Keratinocyte (primary cell): Measurements from ENCODE around the gene SON. TPM values are rescaled to one million over a fixed set of nuclear protein-coding genes. Genes with fewer than 3 reads are reported as not detected.

ENCODE experiments used
- DNase-seq: peaks from one replicate; pipeline ENCODE4 v3.0.0-alpha.2; 2011; ENCODE audit warnings: low read depth, missing footprints, low spot score
- FAIRE-seq: peaks from 2 replicates; lab custom pipeline; 2011; peaks lifted over from hg19 to GRCh38; lab: Jason Lieb, UNC
- H2AFZ ChIP-seq: 2 replicates; pipeline ENCODE4 v1.6.0; 2012; ENCODE audit warnings: low read length, control low read depth, inconsistent platforms; ENCODE audit not compliant: control insufficient read depth
- H3K27ac ChIP-seq: 2 replicates; pipeline ENCODE4 v1.5.1; 2011; ENCODE audit warnings: low read length; ENCODE audit not compliant: control insufficient read depth, insufficient read depth
- H3K27me3 ChIP-seq: 3 replicates; pipeline ENCODE4 v1.6.0; 2011; ENCODE audit warnings: low read length; ENCODE audit not compliant: control insufficient read depth, insufficient read depth; ENCODE audit errors: extremely low read depth
- H3K36me3 ChIP-seq, 2 experiments: 2 replicates in 1 of 2; 3 replicates in 1 of 2; pipeline ENCODE4 v1.5.1; 2011; ENCODE audit warnings: low read length in 2 of 2, mild to moderate bottlenecking in 1 of 2; ENCODE audit not compliant: control insufficient read depth in 2 of 2, insufficient read depth in 2 of 2; ENCODE audit errors: extremely low read depth in 1 of 2
- H3K4me1 ChIP-seq: 3 replicates; pipeline ENCODE4 v1.5.1; 2011; ENCODE audit warnings: low read length; ENCODE audit not compliant: control insufficient read depth, insufficient read depth; ENCODE audit errors: extremely low read depth
- H3K4me2 ChIP-seq: 3 replicates; pipeline ENCODE4 v1.6.0; 2011; ENCODE audit warnings: low read depth, low read length; ENCODE audit not compliant: control insufficient read depth, insufficient read depth; ENCODE audit errors: extremely low read depth
- H3K4me3 ChIP-seq, 3 experiments: fragments of 200-600 bp in 1 of 3; sonication (generic) in 1 of 3; 2 replicates in 2 of 3; 3 replicates in 1 of 3; pipeline ENCODE4 v1.5.1; 2011 to 2016; ENCODE audit warnings: low read length in 3 of 3, mild to moderate bottlenecking in 3 of 3, control low read depth in 2 of 3, inconsistent platforms in 1 of 3, low read depth in 1 of 3, mixed read lengths in 1 of 3, mixed run types in 1 of 3, moderate library complexity in 1 of 3; ENCODE audit not compliant: control insufficient read depth in 2 of 3, insufficient read depth in 2 of 3; ENCODE audit errors: extremely low read depth in 1 of 3
- H3K79me2 ChIP-seq: 2 replicates; pipeline ENCODE4 v1.6.0; 2012; ENCODE audit warnings: low read length; ENCODE audit not compliant: control insufficient read depth, insufficient read depth
- H3K9ac ChIP-seq: 3 replicates; pipeline ENCODE4 v1.6.0; 2011; ENCODE audit warnings: low read length; ENCODE audit not compliant: control insufficient read depth, insufficient read depth; ENCODE audit errors: extremely low read depth
- H3K9me1 ChIP-seq: 3 replicates; pipeline ENCODE4 v1.6.0; 2011; ENCODE audit warnings: low read length; ENCODE audit not compliant: control insufficient read depth, insufficient read depth; ENCODE audit errors: extremely low read depth
- H3K9me3 ChIP-seq: 2 replicates; pipeline ENCODE4 v1.5.1; 2012; ENCODE audit warnings: low read depth, low read length; ENCODE audit not compliant: control insufficient read depth
- H4K20me1 ChIP-seq: 3 replicates; pipeline ENCODE4 v1.6.0; 2011; ENCODE audit warnings: low read length; ENCODE audit not compliant: control insufficient read depth, insufficient read depth; ENCODE audit errors: extremely low read depth
- EZH2 ChIP-seq: IDR thresholded peaks from one replicate; pipeline ENCODE4 v1.6.1; 2012; ENCODE audit warnings: inconsistent platforms, mild to moderate bottlenecking, low read length, moderate library complexity
- dilution Hi-C: fragments of 300-500 bp; cut with MboI; formaldehyde crosslinking; loops from one replicate; pipeline ENCODE4 v1.7.0; 2020; ENCODE audit warnings: low sequenced_read_pairs; ENCODE audit not compliant: extremely low pct_ligation_motif_present
- polyA plus RNA-seq, 5 experiments: library from polyadenylated mRNA; depleted of rRNA in 3 of 5; stranded (reverse) in 3 of 5; stranded (forward) in 1 of 5; unstranded in 1 of 5; fragments of >200 nt; gene quantifications; 1 replicate in 1 of 5; 2 replicates in 3 of 5; 3 replicates in 1 of 5; pipeline versions ENCODE4 v1.2.1 to v1.2.3, GENCODE V29; 2011 to 2012; ENCODE audit warnings: missing spikeins in 2 of 5, low read depth in 1 of 5, low replicate concordance in 1 of 5
- TF ChIP-seq, protein P1 (sequence below), 3 experiments: IDR thresholded peaks in 1 of 3; conservative IDR thresholded peaks in 1 of 3; optimal IDR thresholded peaks in 1 of 3; 2 replicates in 2 of 3; 3 replicates in 1 of 3; pipeline versions ENCODE3 to v1.5.1; 2011; ENCODE audit warnings: low read length in 3 of 3, mild to moderate bottlenecking in 3 of 3, moderate library complexity in 2 of 3, control low read depth in 1 of 3, inconsistent platforms in 1 of 3; ENCODE audit not compliant: insufficient read depth in 2 of 3; ENCODE audit errors: extremely low read depth in 1 of 3

SON gene
- polyA plus RNA-seq, 1 donor (not counting 4 experiments of a cell fraction or from before 2014, with no cell fraction given) = 96.0 TPM

DNA sequence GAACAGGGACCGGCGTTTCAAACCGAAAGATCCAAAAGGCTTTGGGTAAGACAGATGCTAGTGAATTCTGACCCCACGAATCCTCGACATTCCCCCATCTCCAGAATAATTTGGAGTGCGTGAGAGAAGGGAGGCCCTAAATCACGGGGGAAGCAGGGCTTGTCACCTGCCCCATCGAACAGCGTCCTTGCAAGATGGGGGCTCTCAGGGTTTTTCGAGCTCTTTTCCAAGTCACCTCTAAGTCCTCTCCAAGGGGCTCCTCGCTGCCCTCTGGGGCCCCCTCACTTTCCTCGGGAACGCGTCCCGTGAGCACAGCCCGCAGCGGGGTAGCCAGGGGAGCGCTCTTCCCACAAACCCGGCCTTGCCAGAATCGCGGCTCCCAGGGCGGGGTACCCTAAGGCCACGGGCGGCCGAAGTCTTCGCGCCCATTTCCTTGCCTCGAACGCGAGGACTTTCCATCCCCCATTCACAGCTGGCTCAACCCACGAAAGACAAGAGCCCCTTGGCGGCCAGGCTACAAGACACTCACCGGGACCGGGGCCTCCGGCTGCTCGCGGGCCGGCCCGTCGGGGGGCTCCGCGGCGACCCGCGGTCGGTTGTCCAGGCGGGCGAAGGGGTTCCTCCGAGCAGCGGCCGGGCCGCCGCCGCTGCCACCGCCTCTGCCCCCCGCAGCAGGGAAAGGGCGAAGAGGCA lies 45.1 kb downstream of the SON start:
- TF ChIP-seq EZH2 = no peak
- TF ChIP-seq, protein P1, sequence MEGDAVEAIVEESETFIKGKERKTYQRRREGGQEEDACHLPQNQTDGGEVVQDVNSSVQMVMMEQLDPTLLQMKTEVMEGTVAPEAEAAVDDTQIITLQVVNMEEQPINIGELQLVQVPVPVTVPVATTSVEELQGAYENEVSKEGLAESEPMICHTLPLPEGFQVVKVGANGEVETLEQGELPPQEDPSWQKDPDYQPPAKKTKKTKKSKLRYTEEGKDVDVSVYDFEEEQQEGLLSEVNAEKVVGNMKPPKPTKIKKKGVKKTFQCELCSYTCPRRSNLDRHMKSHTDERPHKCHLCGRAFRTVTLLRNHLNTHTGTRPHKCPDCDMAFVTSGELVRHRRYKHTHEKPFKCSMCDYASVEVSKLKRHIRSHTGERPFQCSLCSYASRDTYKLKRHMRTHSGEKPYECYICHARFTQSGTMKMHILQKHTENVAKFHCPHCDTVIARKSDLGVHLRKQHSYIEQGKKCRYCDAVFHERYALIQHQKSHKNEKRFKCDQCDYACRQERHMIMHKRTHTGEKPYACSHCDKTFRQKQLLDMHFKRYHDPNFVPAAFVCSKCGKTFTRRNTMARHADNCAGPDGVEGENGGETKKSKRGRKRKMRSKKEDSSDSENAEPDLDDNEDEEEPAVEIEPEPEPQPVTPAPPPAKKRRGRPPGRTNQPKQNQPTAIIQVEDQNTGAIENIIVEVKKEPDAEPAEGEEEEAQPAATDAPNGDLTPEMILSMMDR (optimal IDR thresholded peaks at IDR 0.05 in 1 of 3, IDR thresholded peaks at IDR 0.05 in 1 of 3, conservative IDR thresholded peaks at IDR 0.05 in 1 of 3; ENCODE audit: extremely low read depth in 1 of 3, insufficient read depth in 2 of 3, low read length in 3 of 3) = no peak
- no peaks in the 10 kb centered on the region for H3K27me3 ChIP-seq
- peak overlapping the region; percentile 69 for H3K27ac ChIP-seq
- dilution Hi-C loops = no loop called here
- no peaks in the 10 kb centered on the region for H3K9me1 ChIP-seq
- no peaks in the 10 kb centered on the region for H4K20me1 ChIP-seq
- H3K79me2 ChIP-seq = peaks cover 16% of the 10 kb centered on the region
- H2AFZ ChIP-seq = peak overlapping the region; percentile 81
- DNase-seq (no peak), FAIRE-seq (no peak)
- H3K4me1 ChIP-seq = peaks cover 5% of the 10 kb centered on the region
- H3K9me3 ChIP-seq = no peaks in the 10 kb centered on the region
- peaks cover 0 to 5% of the 10 kb centered on the region in 2 experiments for H3K36me3 ChIP-seq
- peak overlapping the region; percentile 90 for H3K4me2 ChIP-seq
- H3K9ac ChIP-seq = peak overlapping the region; percentile 88
- H3K4me3 ChIP-seq = peak overlapping the region; percentile 59 to 90 (median 79)

DNA sequence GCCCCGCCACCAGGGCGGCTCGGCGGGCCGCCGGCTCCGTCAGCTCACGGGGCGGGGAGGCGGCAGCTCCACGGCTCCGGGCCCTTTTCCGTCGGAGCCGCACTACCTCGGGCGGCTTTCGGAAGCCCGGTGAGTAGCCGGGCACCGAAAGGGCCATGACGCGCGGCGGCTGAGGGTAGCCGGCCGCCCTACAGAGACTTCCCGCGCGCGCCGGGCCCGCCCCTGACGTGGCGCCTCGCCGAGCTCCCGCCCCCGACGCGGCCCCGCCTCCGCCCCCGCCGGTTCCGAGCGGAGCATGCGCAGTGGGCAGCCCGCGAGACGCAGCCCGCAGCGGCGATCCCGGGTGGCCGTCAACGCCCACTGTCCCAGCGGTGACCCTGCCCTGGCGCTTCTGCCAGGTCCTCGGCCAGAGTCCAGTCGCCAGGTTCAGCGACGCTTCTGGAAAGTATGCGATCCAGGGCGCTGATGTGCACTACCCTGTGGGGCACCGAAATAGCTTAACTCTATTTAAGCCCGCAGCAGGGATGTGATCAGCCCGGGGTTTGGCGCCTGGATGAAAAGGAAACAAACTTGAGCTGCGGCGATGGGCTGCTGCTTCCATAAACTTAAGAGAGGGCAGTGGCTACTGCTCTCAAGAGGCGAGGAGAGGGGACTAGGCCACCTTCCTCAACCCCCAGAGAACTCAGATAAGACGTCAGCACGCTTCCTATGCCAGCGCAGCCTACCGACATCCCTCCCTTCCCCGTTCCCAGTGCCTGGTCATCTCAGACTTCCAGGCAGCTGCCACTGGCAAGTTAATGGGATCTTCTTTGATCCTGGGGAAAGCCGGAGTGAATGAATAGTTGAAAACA lies 45.9 kb downstream of the SON start, which contains the start of gene DONSON:
TSS of gene DONSON (minus strand) at position 200 of the 851 bp plus-strand sequence. CDS start at position 157, 43 bp downstream.
- no peak for DNase-seq

More for the DNA sequence above, 45.9 kb downstream of the SON start, which contains the start of gene DONSON:
- Histone ChIP-seq H2AFZ (peak within 1 kb of the TSS; percentile 97), H3K36me3 (peaks cover 0 to 5% of the 10 kb centered on the region in 2 experiments), H3K9ac (peak within 1 kb of the TSS; percentile 88), H4K20me1 (no peaks in the 10 kb centered on the region), H3K9me1 (no peaks in the 10 kb centered on the region), H3K27me3 (no peaks in the 10 kb centered on the region), H3K79me2 (peaks cover 16% of the 10 kb centered on the region), H3K4me2 (peak within 1 kb of the TSS; percentile 98), H3K9me3 (no peaks in the 10 kb centered on the region), H3K27ac (peak within 1 kb of the TSS; percentile 69), H3K4me3 (peak within 1 kb of the TSS; percentile 59 to 91 (median 79)), H3K4me1 (peaks cover 5% of the 10 kb centered on the region)
- no peak for FAIRE-seq
- dilution Hi-C loops = no loop called here
- TF ChIP-seq, protein P1 (optimal IDR thresholded peaks at IDR 0.05 in 1 of 3, IDR thresholded peaks at IDR 0.05 in 1 of 3, conservative IDR thresholded peaks at IDR 0.05 in 1 of 3; ENCODE audit: extremely low read depth in 1 of 3, insufficient read depth in 2 of 3, low read length in 3 of 3) = no peak
- TF ChIP-seq EZH2 = no peak
